Breast epithelium (tissue), 4 donors: ENCODE results near the gene SPNS2. TPM values are rescaled to one million over a fixed set of nuclear protein-coding genes. Genes with fewer than 3 reads are reported as not detected.

Experiments used
- DNase-seq, 2 donors: peaks; one replicate each; pipeline ENCODE4 v3.0.0-alpha.2; 2019; ENCODE audit warnings: low spot score in 2 of 2
- H3K27ac ChIP-seq, 2 donors: fragments of 200-600 bp; sonication (generic) in 1 of 2; one replicate each; pipeline ENCODE4 v1.5.1; 2016 to 2019; ENCODE audit warnings: mild to moderate bottlenecking in 1 of 2
- H3K27me3 ChIP-seq, 2 donors: fragments of 200-600 bp; sonication (generic) in 1 of 2; one replicate each; pipeline versions ENCODE4 v1.5.1 to v1.6.0; 2017 to 2019; ENCODE audit warnings: control low read depth in 1 of 2, mild to moderate bottlenecking in 1 of 2
- H3K36me3 ChIP-seq: fragments of 200-600 bp; one replicate; pipeline ENCODE4 v1.5.1; 2019
- H3K4me1 ChIP-seq, 2 donors: fragments of 200-600 bp; sonication (generic); one replicate each; pipeline ENCODE4 v1.5.1; 2016 to 2019; ENCODE audit warnings: control low read depth in 1 of 2
- H3K4me3 ChIP-seq, 3 donors: fragments of 200-600 bp; sonication (generic); 1 replicate in 2 of 3; 2 replicates in 1 of 3; pipeline ENCODE4 v1.5.1; 2016 to 2019; ENCODE audit warnings: mild to moderate bottlenecking in 3 of 3, moderate library complexity in 2 of 3
- H3K9me3 ChIP-seq, 2 donors: fragments of 200-600 bp; sonication (generic) in 1 of 2; one replicate each; pipeline ENCODE4 v1.5.1; 2016 to 2019; ENCODE audit warnings: control low read depth in 1 of 2
- POLR2A ChIP-seq: fragments of 450-650 bp; IDR thresholded peaks from one replicate; pipeline ENCODE4 v1.6.1; 2016; ENCODE audit warnings: antibody characterized with exemption, mild to moderate bottlenecking, moderate library complexity
- POLR2AphosphoS5 ChIP-seq, 3 donors: sonication (generic); formaldehyde crosslinking; IDR thresholded peaks; one replicate each; pipeline ENCODE4 v1.6.1; 2017; ENCODE audit warnings: antibody characterized with exemption in 3 of 3
- intact Hi-C: fragments of 100-400 bp; cut with DNase I; formaldehyde crosslinking; loops from one replicate; pipeline ENCODE4 v1.15.1; 2023; ENCODE audit warnings: low total_unique reads
- total RNA-seq, 3 donors: library from RNA; depleted of rRNA; stranded (reverse); fragments of >200 nt; gene quantifications; one replicate each; pipeline ENCODE4 v1.1.0, GENCODE V29; 2016
- TF ChIP-seq, protein P1 (sequence below), 3 donors: fragments of 450-650 bp; IDR thresholded peaks; one replicate each; pipeline ENCODE4 v1.5.1; 2016 to 2017; ENCODE audit warnings: antibody characterized with exemption in 3 of 3, mild to moderate bottlenecking in 3 of 3, moderate library complexity in 3 of 3

SPNS2 gene
- total RNA-seq, 3 donors from 2014 or later: 5.3 to 14.1 (median 11.5) TPM

- Histone ChIP-seq H3K4me1 (peaks cover 0 to 17% of the 10 kb centered on the region in 2 donors), H3K36me3 (no peaks in the 10 kb centered on the region), H3K4me3 (no peak overlapping the region), H3K27ac (peak overlapping the region; percentile 80 to 86), H3K27me3 (peaks cover 0 to 3% of the 10 kb centered on the region in 2 donors), H3K9me3 (no peaks in the 10 kb centered on the region)
- no peak for TF ChIP-seq POLR2AphosphoS5 (IDR thresholded peaks at IDR 0.05)
- TF ChIP-seq POLR2A: no peak
- TF ChIP-seq, protein P1, sequence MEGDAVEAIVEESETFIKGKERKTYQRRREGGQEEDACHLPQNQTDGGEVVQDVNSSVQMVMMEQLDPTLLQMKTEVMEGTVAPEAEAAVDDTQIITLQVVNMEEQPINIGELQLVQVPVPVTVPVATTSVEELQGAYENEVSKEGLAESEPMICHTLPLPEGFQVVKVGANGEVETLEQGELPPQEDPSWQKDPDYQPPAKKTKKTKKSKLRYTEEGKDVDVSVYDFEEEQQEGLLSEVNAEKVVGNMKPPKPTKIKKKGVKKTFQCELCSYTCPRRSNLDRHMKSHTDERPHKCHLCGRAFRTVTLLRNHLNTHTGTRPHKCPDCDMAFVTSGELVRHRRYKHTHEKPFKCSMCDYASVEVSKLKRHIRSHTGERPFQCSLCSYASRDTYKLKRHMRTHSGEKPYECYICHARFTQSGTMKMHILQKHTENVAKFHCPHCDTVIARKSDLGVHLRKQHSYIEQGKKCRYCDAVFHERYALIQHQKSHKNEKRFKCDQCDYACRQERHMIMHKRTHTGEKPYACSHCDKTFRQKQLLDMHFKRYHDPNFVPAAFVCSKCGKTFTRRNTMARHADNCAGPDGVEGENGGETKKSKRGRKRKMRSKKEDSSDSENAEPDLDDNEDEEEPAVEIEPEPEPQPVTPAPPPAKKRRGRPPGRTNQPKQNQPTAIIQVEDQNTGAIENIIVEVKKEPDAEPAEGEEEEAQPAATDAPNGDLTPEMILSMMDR (IDR thresholded peaks at IDR 0.05): no peak
- intact Hi-C loops: loop anchor here (5.0 to 10.0 kb wide), 2 partner anchors 745 to 1472 kb away; no protein-coding TSS in a partner anchor
- no peak for DNase-seq
Observed at GRCh38 chr17:4506892-4507291, 8.2 kb downstream of the SPNS2 start.

DNA sequence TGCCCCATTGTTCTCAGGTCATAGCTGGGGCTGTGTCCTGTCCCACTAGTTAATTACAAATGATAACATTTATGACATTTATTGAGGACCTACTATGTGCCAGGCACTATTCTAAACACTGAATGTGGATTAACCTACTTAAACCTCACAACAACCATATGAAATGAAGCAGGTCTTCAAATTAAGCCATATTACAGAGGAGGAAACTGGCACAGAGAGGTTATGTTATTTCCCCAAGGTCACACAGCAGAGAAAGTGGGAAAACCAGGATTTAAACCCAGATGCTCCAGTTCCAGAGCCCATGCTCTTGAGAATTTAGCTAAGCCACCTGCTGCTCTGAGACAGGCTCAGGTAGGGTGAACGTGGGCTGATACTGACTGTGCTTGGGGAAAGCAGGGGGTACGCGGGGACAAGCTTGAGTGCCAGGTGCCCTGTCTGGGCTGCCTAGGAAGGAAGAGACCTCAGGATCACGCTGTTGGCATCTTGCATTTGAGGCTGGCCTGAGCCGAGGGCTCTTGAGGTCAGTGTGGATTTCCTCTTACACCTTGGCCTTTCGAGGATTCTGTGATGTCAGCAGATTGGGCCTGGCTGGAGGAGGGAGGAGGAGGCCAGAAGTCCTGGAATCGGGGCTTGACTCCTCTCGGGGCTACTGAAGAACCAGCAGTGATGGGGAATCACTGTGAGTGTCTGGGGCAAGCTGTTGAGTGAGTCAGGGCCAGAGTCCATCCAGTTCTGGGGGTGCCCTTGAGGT lies 8.9 kb downstream of the SPNS2 start:
- Histone ChIP-seq H3K36me3 (no peaks in the 10 kb centered on the region), H3K27me3 (peaks cover 0 to 3% of the 10 kb centered on the region in 2 donors), H3K9me3 (no peaks in the 10 kb centered on the region), H3K4me1 (peaks cover 0 to 17% of the 10 kb centered on the region in 2 donors), H3K27ac (peak overlapping the region; percentile 80 to 86), H3K4me3 (no peak overlapping the region)
- intact Hi-C loops: loop anchor here (5.0 to 10.0 kb wide), 2 partner anchors 745 to 1473 kb away; no protein-coding TSS in a partner anchor
- DNase-seq: no peak
- TF ChIP-seq, protein P1 (IDR thresholded peaks at IDR 0.05): no peak
- TF ChIP-seq POLR2A: no peak
- TF ChIP-seq POLR2AphosphoS5 (IDR thresholded peaks at IDR 0.05): no peak

DNA sequence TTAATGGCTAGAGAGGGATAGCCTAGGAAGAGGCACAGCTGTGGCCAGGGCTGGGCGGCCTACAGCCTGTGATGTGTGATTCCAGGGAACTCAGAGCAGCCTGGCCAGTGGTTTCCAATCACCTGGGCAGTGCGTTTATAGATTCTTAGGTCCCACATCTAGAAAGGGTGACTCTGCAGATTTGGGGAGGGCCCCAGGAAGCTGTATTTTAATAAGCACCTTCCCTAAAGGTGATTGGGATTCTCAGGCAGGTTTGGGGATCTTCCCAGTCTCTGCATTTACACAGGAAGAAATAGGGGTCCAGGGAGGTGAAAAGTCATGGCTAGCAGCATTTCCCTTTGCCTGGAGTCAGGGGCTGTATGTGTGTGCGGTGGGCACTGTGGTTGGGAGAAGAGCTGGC lies 9.5 kb downstream of the SPNS2 start:
- intact Hi-C loops: loop anchor here (5.0 to 10.0 kb wide), 2 partner anchors 746 to 1473 kb away; no protein-coding TSS in a partner anchor
- TF ChIP-seq POLR2AphosphoS5 (IDR thresholded peaks at IDR 0.05) (no peak), POLR2A (no peak)
- TF ChIP-seq, protein P1 (IDR thresholded peaks at IDR 0.05): no peak
- DNase-seq: no peak
- Histone ChIP-seq H3K4me1 (peaks cover 0 to 18% of the 10 kb centered on the region in 2 donors), H3K36me3 (no peaks in the 10 kb centered on the region), H3K9me3 (no peaks in the 10 kb centered on the region), H3K27me3 (no peaks in the 10 kb centered on the region), H3K27ac (peak overlapping the region; percentile 80 to 86), H3K4me3 (no peak overlapping the region)

GRCh38 chr17:4509401-4509800 lies 10.7 kb downstream of the SPNS2 start:
- no peaks in the 10 kb centered on the region for H3K9me3 ChIP-seq
- intact Hi-C loops: loop anchor here (5.0 to 10.0 kb wide), 2 partner anchors 747 to 1475 kb away; no protein-coding TSS in a partner anchor
- H3K4me1 ChIP-seq: peaks cover 0 to 29% of the 10 kb centered on the region in 2 donors
- DNase-seq: peak in 1 of 2 donors; percentile 70
- H3K36me3 ChIP-seq: no peaks in the 10 kb centered on the region
- peak overlapping the region in 1 of 3 donors; percentile 2 for H3K4me3 ChIP-seq
- no peaks in the 10 kb centered on the region for H3K27me3 ChIP-seq
- peak overlapping the region; percentile 80 to 86 for H3K27ac ChIP-seq
- no peak for TF ChIP-seq POLR2AphosphoS5 (IDR thresholded peaks at IDR 0.05)
- TF ChIP-seq, protein P1 (IDR thresholded peaks at IDR 0.05): peak in 1 of 3 donors; percentile 30
